Activated CD4-positive, alpha-beta T cell treated with anti-CD3 and anti-CD28 coated beads, Interleukin-10, Interleukin-2, amounts not matched to agents 100 ng/mL and 50 ng/mL, durations not matched to agents 16 hours and 8 hours (primary cell): ENCODE results near the gene TNRC6C.
A peak's percentile ranks its signal among the peaks of the same experiment; 100 is the strongest.
"Not testable (repeated sequence)": the region's sequence is repeated elsewhere in the genome, so short reads cannot be mapped to it uniquely, and the experiment has no call there.

ENCODE experiments used
- DNase-seq: peaks from one replicate; pipeline ENCODE4 v3.0.0-alpha.2; 2020

TNRC6C gene

DNA sequence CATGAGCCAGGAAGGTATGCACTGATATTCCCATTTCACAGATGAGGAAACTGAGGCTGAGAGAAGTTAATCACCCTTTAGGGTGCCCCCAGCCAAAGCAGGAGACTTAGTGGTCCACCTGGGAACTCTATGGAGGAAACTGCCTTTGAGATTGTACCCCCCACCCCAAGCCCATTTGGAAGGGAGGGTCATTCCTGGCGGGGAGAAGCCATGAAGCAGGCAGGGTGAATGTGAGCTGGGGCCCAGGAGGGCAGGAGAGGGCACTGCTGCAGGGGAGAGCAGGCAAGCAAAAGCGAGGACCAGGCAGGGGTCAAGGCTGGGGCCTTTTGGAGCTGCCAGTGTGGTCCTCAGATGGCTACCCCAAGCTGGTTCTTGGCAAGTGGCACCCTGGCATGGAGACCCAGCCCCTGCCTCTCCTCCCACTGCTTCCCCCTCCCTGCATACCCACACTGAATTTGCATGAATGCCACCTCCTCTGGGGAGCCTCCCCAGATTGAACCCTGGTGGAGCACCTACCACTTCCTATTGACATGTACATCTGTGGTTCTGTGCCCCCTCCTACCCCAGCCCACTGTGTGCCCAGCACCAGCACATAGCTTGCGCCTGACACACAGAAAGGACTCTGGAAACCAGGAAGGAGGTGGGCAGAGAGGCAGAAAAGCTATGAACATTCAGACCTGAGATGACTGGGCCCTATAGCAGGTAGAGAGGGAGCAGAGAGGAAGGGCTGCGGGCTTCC lies 171.0 kb downstream of the TNRC6C start:
- DNase-seq, result peak; percentile 74

DNA sequence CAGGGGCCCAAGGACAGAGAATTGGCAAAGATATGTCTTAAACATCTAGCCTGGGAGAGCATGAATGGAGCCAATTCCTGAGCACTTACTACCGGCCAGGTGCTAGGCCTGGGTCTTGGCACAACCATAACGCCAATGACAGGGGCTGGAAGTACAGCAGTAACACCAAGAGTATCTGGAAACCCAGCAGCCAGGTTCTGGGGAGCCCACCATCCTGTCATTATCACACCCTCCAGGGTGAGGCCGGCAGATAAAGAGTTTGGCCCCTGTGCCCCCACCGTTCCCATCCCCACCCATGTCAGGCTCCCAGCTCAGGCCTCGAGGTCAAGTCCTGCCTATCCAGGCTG lies 171.6 kb downstream of the TNRC6C start:
- DNase-seq, result no peak

DNA sequence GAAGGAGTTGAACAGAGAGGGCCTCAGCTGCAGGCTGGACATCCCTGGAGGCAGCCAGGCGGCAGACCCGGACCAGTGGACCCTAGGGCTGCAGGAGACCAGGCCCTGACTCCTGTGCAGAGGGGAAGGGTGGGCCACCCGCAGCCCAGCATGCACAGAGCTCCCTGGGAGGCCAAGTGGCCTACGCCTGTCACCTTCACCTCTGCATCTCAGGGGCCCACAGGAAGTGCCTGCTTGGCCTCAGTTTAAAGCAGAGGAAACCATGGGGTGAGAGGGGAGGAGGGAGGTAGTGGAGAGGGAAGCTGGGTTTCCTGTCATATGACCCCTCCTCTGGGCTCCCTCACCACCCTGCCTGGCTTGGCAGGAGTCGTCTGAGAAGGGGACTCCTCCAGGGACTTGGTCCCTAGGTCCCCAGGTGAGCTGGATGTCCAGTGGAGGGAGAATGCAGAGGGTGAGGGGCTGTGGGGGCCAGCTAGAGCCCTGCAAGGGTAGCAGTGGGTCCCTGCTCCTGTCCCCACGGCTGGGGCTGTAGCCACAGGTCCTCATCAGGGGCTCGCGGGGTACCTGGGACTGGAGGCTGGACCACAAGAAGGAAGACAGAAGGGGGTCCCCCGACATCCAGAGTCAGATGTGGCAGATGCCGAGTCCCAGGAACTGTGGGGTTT lies 172.1 kb downstream of the TNRC6C start, which contains the start of gene TMC8:
Gene TMC8, plus strand, starts transcription at position 335 of the 665 bp plus-strand sequence. CDS start 818 bp downstream, outside the sequence.
- DNase-seq, result peak; percentile 95

DNA sequence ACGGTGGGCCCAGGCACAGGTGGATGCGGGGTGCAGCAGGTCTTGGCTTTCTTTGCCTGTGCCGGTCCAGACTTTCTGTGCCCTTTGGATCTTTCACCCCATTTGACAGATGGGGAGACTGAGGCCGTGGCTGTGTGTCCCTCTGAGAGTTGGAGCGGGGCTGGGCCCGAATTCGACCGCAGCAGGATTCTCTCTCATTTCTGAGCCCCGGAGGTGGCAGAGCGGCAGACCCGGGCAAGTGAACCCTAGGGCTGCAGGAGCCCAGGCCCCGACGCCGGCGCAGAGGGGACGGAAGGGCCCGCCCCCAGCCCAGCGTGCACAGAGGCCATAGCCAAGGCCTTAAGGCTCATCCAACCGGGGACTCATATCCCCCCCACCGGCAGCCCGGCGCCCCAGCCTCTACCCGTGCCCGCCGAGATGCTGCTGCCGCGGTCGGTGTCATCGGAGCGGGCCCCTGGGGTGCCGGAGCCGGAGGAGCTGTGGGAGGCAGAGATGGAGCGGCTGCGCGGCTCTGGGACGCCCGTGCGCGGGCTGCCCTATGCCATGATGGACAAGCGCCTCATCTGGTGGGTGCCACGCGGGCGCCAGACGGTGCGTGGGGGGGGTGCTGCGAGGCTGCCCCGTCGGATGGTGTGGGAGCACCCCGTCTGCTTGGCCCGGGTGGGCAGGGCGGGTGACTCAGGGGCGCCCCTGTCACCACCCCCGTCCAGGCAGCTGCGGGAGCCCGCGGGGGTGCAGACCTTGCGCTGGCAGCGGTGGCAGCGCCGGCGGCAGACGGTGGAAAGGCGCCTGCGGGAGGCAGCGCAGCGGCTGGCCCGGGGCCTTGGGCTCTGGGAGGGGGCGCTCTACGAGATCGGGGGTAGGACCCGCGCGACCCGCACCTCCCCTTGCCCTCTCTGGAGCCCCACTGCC lies 172.9 kb downstream of the TNRC6C start:
- DNase-seq, result peak; percentile 66

DNA sequence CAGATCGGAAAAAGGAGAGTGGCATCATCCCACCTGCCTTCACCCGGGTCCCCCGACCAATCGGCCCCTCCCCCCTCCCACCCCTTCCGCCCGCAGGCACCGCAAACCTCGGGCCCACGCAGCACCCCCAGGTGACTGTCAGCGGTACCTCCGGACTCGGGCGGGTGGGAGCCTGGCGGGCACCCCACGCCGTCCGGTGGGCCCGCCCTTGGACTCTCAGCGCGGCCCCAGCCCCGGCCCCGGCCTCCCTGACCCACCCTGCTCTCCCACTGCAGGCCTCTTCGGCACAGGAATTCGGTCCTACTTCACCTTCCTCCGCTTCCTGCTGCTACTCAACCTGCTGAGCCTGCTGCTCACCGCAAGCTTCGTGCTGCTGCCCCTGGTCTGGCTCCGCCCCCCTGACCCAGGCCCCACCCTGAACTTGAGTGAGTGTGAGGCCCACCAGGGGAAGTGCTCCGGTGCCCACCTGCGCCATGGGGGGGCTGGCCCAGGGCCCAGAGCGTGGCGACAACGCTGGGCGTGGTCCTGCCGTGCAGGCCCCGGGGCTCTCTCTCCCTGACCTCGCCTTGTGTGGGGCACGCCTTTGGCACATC lies 173.7 kb downstream of the TNRC6C start:
- peak; percentile 85 for DNase-seq

DNA sequence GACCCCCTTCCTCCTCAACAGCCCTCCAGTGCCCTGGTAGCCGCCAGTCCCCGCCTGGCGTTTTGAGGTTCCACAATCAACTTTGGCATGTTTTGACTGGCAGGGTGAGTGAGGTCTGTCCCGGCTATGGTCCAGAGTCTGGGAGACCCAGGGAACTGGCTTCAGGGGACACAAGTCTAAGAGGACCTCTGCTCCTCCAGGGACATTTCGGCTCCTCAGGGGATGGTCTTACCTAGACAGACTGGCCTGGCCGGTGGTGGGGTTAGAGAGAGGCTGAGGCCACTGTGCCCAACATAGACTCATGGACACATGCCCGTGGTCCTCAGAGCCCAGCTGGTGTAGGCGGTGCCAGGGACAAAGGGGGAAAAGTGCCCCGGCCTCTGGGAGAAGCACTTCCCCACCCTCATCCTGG lies 174.3 kb downstream of the TNRC6C start:
- no peak for DNase-seq

DNA sequence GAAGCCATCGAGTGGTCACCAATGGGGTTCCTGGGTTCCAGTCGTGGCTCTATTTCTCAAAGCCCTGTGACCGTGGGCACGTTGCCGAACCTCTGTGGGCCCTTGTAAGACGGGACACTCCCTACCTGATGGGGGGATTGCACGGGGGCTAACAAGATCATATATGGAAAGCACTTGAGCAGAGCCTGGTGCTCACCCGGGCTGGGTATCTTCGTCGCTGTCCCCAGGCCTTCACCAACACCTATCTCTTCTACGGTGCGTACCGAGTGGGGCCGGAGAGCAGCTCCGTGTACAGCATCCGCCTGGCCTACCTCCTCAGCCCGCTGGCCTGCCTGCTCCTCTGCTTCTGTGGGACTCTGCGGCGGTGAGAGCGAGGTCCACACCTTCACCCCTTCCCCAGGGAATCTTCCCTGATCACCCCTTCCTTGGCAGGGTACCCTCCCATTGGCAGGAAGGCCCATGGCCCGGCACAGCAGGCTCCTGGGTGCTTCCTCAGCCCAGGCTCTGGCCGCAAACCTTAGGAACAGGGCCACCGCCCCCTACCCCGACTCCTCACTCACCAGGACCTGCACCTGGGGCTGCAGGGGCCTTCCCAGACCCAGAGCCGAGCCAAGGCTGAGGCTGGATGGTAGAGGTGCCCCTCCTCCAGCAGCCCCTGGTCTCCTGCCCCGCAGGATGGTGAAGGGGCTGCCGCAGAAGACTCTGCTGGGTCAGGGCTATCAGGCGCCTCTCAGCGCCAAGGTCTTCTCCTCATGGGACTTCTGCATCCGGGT lies 174.9 kb downstream of the TNRC6C start:
- no peak for DNase-seq

DNA sequence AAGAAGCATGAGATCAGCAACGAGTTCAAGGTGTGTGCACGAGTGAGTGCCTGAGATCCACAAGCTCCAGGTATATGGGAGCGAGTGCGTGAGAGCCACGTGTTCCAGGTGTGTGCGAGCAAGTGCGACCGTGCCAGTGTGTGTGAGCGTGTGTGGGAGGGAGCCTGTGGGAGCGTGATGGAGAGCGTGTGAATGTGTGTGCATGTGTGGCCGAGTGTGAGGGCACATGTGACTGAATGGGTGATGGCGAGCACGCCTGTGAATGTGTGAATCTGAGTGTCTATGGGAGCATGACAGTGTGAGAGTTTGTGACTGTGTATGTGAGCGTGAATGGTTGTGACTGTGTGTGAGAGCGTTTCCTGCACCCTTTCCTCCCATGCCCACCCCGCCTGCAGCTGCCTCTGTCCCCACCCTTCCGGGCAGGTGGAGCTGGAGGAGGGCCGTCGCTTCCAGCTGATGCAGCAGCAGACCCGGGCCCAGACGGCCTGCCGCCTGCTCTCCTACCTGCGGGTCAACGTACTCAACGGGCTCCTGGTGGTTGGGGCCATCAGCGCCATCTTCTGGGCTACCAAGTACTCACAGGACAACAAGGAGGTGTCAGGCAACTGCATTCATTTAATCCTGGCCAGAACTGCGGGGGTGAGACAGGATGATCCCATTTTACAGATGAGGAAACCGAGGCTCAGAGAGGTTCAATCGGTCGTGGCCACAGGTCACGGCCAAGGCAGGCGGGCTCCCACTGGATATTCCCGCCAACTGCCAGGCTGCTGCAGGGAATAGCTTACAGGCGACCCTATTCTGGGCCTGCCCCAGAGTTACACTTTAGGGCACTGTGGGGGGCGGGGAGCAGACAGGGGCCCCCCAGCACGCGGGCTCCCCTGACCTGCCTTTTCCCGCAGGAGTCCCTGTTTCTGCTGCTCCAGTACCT lies 175.7 kb downstream of the TNRC6C start:
- DNase-seq, result peak; percentile 88

DNA sequence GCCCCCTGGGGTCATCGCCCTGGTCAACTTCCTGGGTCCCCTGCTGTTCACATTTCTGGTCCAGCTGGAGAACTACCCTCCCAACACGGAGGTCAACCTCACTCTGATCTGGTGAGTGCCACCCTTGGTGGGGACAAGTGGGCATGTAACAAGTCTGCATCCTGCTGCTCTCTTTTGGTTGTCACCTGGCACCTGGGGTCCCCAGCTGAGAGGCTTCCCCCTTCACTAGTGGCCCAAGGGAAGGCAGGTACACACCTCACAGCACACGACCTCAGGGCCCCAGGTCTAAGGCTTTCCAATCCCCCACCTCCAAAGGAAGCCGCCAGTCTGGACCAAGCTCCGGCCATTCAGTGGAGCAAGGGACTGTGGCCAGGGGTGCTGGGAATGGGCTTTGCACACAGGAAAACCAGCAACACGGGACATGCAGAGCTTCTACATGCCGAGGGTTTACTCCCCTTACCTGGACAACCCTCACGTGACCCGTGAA lies 176.4 kb downstream of the TNRC6C start:
- no peak for DNase-seq

DNA sequence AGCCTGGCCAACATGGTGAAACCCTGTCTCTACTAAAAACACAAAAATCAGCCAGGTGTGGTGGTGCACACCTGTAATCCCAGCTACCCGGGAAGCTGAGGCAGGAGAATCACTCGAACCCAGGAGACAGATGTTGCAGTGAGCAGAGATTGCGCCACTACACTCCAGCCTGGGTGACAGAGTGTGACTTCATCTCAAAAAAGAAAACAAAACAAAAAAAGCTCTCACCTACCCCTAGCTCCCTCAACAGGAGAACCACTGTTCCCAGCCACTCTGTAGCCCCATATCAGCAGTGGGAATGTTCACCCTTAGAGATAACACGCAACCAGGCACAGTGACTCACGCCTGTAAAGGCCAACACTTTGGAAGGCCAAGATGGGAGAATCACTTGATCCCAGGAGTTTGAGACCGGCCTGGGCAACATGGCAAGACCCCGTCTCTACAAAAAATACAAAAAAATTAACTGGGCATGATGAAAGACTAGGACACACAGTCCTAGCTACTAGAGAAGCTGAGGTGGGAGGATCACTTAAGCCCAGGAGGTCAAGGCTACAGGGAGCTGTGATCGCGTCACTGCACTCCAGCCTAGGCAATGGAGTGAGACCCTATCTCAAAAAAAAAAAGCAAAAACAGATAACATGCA lies 177.5 kb downstream of the TNRC6C start:
- no peak for DNase-seq

DNA sequence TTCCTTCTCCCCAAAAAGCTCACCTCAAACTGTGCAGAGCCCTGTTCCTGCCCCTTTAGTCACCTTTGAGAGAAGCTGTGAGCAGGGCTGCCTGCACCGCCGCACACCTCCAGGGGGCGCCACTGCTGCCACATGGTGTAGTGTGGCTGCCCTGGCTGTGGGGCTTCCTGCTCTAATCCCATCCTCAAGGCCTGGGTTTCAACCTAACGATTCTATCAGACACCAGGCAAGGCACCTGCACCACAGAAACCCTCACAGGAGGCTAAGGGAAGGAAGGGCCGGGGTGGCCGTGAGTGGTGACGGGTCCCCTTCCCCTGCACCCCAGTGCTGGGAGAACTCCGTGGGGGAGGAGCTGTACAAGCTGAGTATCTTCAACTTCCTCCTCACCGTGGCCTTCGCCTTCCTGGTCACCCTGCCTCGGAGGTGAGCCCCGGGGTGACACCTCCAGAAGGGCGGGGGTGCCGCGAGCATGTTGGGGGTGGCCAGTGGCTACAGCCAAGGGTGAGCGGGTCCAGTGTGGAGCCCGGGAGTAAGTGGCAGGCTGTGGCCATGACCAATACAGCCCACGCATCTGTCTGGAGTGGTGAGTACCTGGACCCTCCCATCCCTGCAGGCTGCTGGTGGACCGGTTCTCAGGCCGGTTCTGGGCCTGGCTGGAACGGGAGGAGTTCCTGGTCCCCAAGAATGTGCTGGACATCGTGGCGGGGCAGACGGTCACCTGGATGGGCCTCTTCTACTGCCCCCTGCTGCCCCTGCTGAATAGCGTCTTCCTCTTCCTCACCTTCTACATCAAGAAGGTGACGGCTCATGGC lies 179.1 kb downstream of the TNRC6C start:
- DNase-seq, result peak; percentile 70

DNA sequence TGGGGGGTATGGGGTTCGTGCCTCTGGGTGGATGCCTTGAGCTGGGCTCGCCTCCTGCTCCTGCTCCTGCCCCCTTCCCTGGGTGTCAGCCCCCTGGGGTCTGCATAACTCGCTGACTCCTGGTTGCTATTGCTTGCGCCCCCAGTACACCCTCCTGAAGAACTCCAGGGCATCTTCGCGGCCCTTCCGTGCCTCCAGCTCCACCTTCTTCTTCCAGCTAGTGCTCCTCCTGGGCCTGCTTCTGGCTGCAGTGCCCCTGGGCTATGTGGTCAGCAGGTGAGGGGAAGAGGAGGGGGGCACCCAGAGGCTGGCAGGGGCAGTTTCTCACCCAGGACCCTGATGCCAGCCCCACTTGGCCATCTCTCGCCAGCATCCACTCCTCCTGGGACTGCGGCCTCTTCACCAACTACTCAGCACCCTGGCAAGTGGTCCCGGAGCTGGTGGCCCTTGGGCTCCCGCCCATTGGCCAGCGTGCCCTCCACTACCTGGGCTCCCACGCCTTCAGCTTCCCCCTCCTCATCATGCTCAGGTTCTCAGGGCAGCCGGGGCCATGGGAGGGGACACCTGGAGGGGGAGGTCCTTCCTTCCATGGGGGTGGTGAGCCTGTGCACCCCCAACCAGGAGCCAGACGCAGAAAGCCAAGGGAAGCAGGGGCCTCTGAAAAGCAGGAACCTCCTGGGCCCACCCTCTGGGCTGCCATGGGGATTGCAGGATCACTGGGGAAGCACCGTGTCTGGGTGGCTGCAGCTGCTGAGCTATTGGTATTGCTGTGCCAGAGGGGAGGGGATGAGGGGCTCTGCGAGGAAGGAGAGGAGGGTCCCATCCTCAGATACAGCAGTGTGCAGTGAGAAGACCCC lies 179.9 kb downstream of the TNRC6C start:
- no peak for DNase-seq

DNA sequence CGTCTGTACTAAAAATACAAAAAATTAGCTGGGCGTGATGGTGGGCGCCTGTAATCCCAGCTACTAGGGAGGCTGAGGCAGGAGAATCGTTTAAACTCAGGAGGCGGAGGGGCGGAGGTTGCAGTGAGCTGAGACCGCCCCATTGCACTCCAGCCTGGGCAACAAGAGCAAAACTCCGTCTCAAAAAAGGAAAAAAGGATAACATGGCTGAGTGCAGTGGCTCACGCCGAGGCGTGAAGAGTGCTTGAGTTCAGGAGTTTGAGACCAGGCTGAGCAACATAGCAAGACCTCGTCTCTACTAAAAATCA lies 181.3 kb downstream of the TNRC6C start:
- not testable (repeated sequence) for DNase-seq

DNA sequence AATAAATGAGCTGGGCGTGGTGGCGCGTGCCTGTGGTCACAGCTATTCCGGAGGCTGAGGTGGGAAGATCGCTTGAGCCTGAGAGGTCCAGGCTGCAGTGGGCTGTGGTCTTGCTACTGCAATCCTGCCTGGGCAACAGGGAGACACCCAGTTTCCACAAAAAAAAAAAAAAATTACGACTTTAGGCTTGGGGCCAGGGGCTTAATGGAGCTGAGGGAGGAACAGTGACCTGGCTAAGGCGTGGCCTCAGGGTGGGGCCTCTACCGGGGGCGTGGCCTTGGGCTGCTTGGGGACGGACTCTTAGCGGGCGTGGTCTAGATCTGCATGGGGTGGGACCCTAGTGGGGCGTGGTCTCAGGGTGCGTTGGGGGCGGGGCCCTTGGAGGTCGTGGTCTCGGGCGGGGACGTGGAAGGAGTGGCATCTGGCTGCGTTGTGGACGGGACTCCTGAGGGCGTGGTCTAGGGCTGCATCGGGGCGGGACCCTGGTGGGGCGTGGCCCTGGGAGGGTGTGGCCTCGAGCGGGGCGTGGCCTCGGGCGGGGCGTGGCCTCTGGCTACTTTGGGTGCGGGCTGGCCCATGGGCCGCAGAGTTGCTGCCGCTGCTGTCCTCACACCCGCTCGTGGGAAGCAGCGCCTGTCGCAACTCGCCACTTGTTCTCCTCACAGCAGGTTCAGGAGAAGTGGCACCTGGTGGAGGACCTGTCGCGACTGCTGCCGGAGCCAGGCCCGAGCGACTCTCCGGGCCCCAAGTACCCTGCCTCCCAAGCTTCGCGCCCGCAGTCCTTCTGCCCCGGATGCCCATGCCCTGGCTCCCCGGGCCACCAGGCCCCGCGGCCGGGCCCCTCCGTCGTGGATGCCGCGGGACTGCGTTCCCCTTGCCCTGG lies 181.9 kb downstream of the TNRC6C start:
- peak; percentile 99 for DNase-seq

DNA sequence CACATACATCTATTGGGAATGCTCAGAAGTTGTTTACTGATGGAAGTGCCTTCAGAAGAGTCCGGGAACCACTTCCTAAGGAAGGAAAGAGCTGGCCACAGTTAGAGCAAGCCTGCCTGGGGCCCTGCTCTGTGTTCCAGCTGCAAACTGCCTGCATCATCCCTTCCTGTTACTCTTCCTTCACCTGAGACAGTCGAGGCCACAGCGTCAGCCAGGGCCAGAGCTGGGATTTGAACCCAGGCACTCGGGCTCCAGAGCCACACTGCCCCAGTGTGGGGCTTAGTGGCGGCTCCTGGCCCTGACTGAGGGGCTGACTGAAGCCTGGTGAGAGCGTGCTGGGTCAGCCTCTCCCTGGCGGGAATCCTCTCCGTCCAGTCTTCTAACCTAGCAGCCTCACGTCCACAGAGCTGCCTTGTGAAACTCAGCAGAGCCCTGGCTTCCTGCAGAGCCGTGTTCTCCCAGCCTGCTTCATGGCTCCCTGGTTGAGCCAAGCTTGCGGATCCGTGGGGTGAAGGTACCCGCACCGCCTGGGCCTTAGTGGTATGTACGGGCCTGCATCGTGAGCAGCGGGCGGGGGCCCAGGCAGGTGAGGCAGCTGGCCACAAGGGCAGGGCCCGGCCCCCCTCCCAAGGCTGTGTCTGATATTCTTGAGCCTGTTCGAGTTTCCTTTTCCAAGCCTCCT lies 183.1 kb downstream of the TNRC6C start:
- DNase-seq, result no peak

DNA sequence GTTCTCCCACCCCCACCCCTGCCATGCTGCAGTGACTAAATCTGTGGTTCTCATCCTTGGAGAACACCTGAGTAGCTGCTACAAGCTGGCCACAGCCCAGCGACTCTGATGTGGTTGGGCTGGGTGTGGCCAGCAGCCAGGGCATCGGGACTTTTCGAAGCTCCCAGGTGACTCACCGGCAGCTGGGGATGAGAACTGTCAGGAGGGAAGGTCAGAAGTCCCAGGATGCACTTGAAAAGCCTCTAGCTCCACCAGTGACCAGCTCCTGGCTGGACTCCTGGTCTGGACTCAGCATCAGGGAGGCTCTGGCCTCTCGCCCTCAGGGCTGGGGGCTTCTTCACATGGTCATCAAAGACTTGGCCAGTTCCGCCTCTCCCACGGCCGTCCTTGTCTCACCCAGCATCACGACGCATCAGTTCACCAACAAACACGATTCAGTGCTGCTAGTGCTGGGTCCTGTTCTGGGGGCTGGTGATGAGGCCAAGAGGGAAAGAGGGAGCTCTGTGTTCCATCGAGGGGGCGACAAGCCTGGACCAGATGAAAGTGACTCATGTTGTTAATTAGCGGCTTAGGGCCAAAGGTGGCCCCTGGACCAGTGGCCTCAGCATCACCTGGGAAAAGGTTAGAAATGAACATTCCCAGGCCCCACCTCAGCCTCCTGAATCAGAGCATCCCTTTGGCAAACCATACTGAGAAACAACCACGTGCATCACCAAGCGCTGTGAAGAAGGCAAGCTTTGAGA lies 183.8 kb downstream of the TNRC6C start:
- no peak for DNase-seq
